Measurements from ENCODE around the gene ZNFX1. TPM values are rescaled to one million over a fixed set of nuclear protein-coding genes. Genes with fewer than 3 reads are reported as not detected.

ZNFX1 gene
- total and polyA plus RNA-seq, 9 of the 15 experiments (the other 6 are each of a cell fraction or from before 2014, with no cell fraction given), result 3.8 to 13.8 (median 10.3) TPM

- TF ChIP-seq EHMT2 (IDR thresholded peaks at IDR 0.05), result no peak
- no peak for TF ChIP-seq CHCHD3 (CRISPR knock-in tag; IDR thresholded peaks at IDR 0.05)
- TF ChIP-seq ZNF699 (CRISPR knock-in tag; IDR thresholded peaks at IDR 0.05; ENCODE audit: insufficient replicate concordance), result no peak
- no peak for TF ChIP-seq NR3C1 (CRISPR knock-in tag; IDR thresholded peaks at IDR 0.05)
- no peak for TF ChIP-seq HEY1 (CRISPR knock-in tag; IDR thresholded peaks at IDR 0.05; ENCODE audit: borderline replicate concordance)
- TF ChIP-seq MAFF (IDR thresholded peaks at IDR 0.05; ENCODE audit: low read length), result peak; percentile 41
- TF ChIP-seq ARID1B (IDR thresholded peaks at IDR 0.05), result no peak
- TF ChIP-seq SMAD1 (IDR thresholded peaks at IDR 0.05; ENCODE audit: low read depth, low read length, partially characterized antibody), result no peak
- TF ChIP-seq ZNF232 (CRISPR knock-in tag; IDR thresholded peaks at IDR 0.05), result no peak
- TF ChIP-seq RNF2 (IDR thresholded peaks at IDR 0.05), result no peak
- TF ChIP-seq CREB1 (IDR thresholded peaks at IDR 0.05), result no peak
- 0 out of 2 replicates have a peak, but pooled peaks have one; percentile 7 for TF ChIP-seq CREB1 (CRISPR knock-in tag; IDR thresholded peaks at IDR 0.05)
- no peak for TF ChIP-seq ZEB2 (IDR thresholded peaks at IDR 0.05)
- no peak for TF ChIP-seq ZBTB17 (CRISPR knock-in tag; IDR thresholded peaks at IDR 0.05)
- TF ChIP-seq HDAC6 (IDR thresholded peaks at IDR 0.05; ENCODE audit: low read depth, low read length), result no peak
- peak; percentile 28; the same call in 1 of the 2 replicates for TF ChIP-seq MGA (IDR thresholded peaks at IDR 0.05)
These were observed 1.2 kb upstream of the ZNFX1 start (continued) for GRCh38 chr20:49278818-49279676.
